Neuronal stem cell (in vitro differentiated cells): ENCODE measurements around the gene WDR59.

Source experiments
- DNase-seq: peaks from one replicate; pipeline ENCODE4 v3.0.0-alpha.2; 2013; ENCODE audit warnings: low spot score
- H2AFZ ChIP-seq: one replicate; pipeline ENCODE4 v1.6.1; 2013; ENCODE audit warnings: mild to moderate bottlenecking, low read length, inconsistent platforms
- H2AK5ac ChIP-seq: 2 replicates; pipeline ENCODE4 v1.6.1; 2013; ENCODE audit warnings: low read depth, mild to moderate bottlenecking, inconsistent platforms, low read length, moderate library complexity, mixed read lengths
- H2BK120ac ChIP-seq: 2 replicates; pipeline ENCODE4 v1.6.1; 2013; ENCODE audit warnings: low read depth, mild to moderate bottlenecking, inconsistent platforms, low read length, moderate library complexity, mixed read lengths
- H2BK12ac ChIP-seq: one replicate; pipeline ENCODE4 v1.6.1; 2013; ENCODE audit warnings: low read length, inconsistent platforms
- H2BK15ac ChIP-seq: 2 replicates; pipeline ENCODE4 v1.6.1; 2013; ENCODE audit warnings: mild to moderate bottlenecking, low read length, inconsistent platforms, mixed read lengths
- H2BK5ac ChIP-seq: one replicate; pipeline ENCODE4 v1.6.1; 2013; ENCODE audit warnings: inconsistent platforms, mild to moderate bottlenecking, low read length, moderate library complexity
- H3K14ac ChIP-seq: one replicate; pipeline ENCODE4 v1.6.1; 2013; ENCODE audit warnings: low read length, inconsistent platforms
- H3K18ac ChIP-seq: 2 replicates; pipeline ENCODE4 v1.6.1; 2013; ENCODE audit warnings: low read length, inconsistent platforms
- H3K23ac ChIP-seq: 2 replicates; pipeline ENCODE4 v1.6.1; 2013; ENCODE audit warnings: low read depth, mild to moderate bottlenecking, mixed read lengths, low read length, inconsistent platforms; ENCODE audit not compliant: poor library complexity
- H3K27ac ChIP-seq: replicated peaks from 3 replicates; pipeline ENCODE4 v1.5.1; 2013; ENCODE audit warnings: low read length, inconsistent platforms
- H3K27me3 ChIP-seq, 3 experiments: 2 replicates each; pipeline ENCODE4 v1.6.1; 2013; ENCODE audit warnings: low read length in 3 of 3, mild to moderate bottlenecking in 2 of 3, inconsistent platforms in 1 of 3, low read depth in 1 of 3, mixed read lengths in 1 of 3, moderate library complexity in 1 of 3; ENCODE audit not compliant: control insufficient read depth in 3 of 3, insufficient read depth in 3 of 3
- H3K36me3 ChIP-seq, 2 donors: replicated peaks in 1 of 2; 2 replicates each; pipeline ENCODE4 v1.6.1; 2013; ENCODE audit warnings: low read length in 2 of 2; ENCODE audit not compliant: control insufficient read depth in 2 of 2, insufficient read depth in 2 of 2
- H3K4ac ChIP-seq: 2 replicates; pipeline ENCODE4 v1.6.1; 2013; ENCODE audit warnings: inconsistent platforms, mild to moderate bottlenecking, low read length, moderate library complexity
- H3K4me1 ChIP-seq, 2 donors: 1 replicate in 1 of 2; 2 replicates in 1 of 2; pipeline ENCODE4 v1.6.1; 2013; ENCODE audit warnings: low read length in 2 of 2, low read depth in 1 of 2; ENCODE audit not compliant: control insufficient read depth in 2 of 2, insufficient read depth in 1 of 2
- H3K4me2 ChIP-seq: one replicate; pipeline ENCODE4 v1.6.1; 2013; ENCODE audit warnings: mild to moderate bottlenecking, low read length, inconsistent platforms; ENCODE audit not compliant: insufficient read depth, poor library complexity, severe bottlenecking
- H3K4me3 ChIP-seq, 2 donors: 2 replicates each; pipeline ENCODE4 v1.5.1; 2013; ENCODE audit warnings: low read length in 2 of 2, mild to moderate bottlenecking in 2 of 2, inconsistent platforms in 1 of 2, moderate library complexity in 1 of 2
- H3K79me1 ChIP-seq: one replicate; pipeline ENCODE4 v1.6.1; 2013; ENCODE audit warnings: low read depth, mild to moderate bottlenecking, inconsistent platforms, low read length, moderate library complexity
- H3K9ac ChIP-seq: one replicate; pipeline ENCODE4 v1.6.1; 2013; ENCODE audit warnings: mild to moderate bottlenecking, low read depth, low read length, inconsistent platforms; ENCODE audit not compliant: poor library complexity
- H3K9me3 ChIP-seq, 2 donors: replicated peaks in 1 of 2; 2 replicates each; pipeline versions ENCODE3 to v1.6.1; 2013; ENCODE audit warnings: low read length in 2 of 2, mild to moderate bottlenecking in 2 of 2, inconsistent platforms in 1 of 2, low read depth in 1 of 2, mixed read lengths in 1 of 2, moderate library complexity in 1 of 2; ENCODE audit not compliant: control insufficient read depth in 2 of 2, insufficient read depth in 1 of 2
- H4K8ac ChIP-seq: one replicate; pipeline ENCODE4 v1.6.1; 2013; ENCODE audit warnings: low read depth, mild to moderate bottlenecking, inconsistent platforms, low read length, moderate library complexity
- H4K91ac ChIP-seq: one replicate; pipeline ENCODE4 v1.6.1; 2013; ENCODE audit warnings: low read length, low read depth, mild to moderate bottlenecking, inconsistent platforms; ENCODE audit not compliant: poor library complexity
- WGBS, 2 donors: extraction: QIAGEN DNeasy Blood & Tissue Kit; methylation state at CpG; one replicate each; pipeline ENCODE4 v1.1.7; 2013; ENCODE audit warnings: missing lambda C conversion rate in 2 of 2, mixed read lengths in 1 of 2; ENCODE audit not compliant: insufficient read length in 2 of 2, insufficient replicate concordance in 1 of 2; ENCODE audit errors: extremely low coverage in 2 of 2; 5-methylcytosine and 5-hydroxymethylcytosine counted together

WDR59 gene

DNA sequence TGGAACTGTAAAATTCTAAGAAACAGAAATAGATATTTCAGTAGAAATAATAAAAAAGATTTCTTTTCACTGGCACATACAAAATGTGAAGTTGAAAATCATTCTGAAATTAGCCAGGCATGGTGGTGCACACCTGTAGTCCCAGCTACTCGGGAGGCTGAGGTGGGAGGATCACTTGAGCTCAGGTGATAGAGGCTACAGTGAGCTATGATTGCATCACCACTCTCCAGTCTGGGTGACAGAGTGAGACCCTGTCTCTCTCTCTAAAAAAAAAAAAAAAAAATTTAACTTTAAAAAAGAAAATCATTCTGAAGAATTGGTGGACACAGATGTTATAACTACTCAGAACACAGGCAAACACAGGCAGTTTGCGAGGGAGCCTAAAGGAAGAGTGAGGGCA is 112.6 kb downstream of the WDR59 start:
- H3K23ac ChIP-seq: no peak overlapping the region
- no peak overlapping the region for H2BK120ac ChIP-seq
- H3K36me3 ChIP-seq: peaks cover 14 to 43% of the 10 kb centered on the region in 2 donors
- H4K91ac ChIP-seq: no peak overlapping the region
- no peak overlapping the region for H3K4ac ChIP-seq
- no peak overlapping the region for H2BK15ac ChIP-seq
- no peak for DNase-seq
- H3K4me3 ChIP-seq: no peak overlapping the region
- H3K9ac ChIP-seq: no peak overlapping the region
- no CpG with 5 or more reads among the region's 2 CpGs for WGBS, 2 donors
- H3K4me1 ChIP-seq: peaks cover 5 to 7% of the 10 kb centered on the region in 2 donors
- H2BK5ac ChIP-seq: no peak overlapping the region
- H3K27me3 ChIP-seq: no peaks in the 10 kb centered on the region
- H3K27ac ChIP-seq: no peak overlapping the region
- H3K79me1 ChIP-seq: no peaks in the 10 kb centered on the region
- H3K4me2 ChIP-seq: no peak overlapping the region
- no peak overlapping the region for H2AK5ac ChIP-seq
- H2AFZ ChIP-seq: no peak overlapping the region
- no peaks in the 10 kb centered on the region for H3K9me3 ChIP-seq
- H3K18ac ChIP-seq: no peak overlapping the region
- no peak overlapping the region for H4K8ac ChIP-seq
- no peak overlapping the region for H3K14ac ChIP-seq
- no peak overlapping the region for H2BK12ac ChIP-seq

DNA sequence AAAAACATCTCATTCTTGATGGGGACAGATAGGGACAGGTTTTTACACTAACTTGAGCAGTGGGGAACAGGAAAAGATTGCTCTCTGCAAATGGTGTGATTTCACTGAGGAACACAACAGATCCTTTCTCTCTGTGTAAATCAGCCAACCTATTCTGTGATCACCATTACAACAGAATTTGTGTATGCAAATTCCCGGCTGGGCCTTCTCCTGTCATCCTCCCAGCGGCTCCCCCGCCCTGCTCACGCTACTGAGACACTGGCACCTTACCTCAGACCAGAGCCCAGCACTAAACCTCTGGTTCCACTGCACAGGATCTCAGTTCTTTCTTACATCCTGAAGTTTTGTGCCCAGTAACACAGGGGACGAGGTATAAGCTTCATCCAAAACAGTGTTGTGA is 113.3 kb downstream of the WDR59 start:
- Histone ChIP-seq H3K4ac (no peak overlapping the region), H3K18ac (no peak overlapping the region), H2BK12ac (no peak overlapping the region), H2BK15ac (no peak overlapping the region), H3K4me3 (no peak overlapping the region), H2AK5ac (no peak overlapping the region), H3K27me3 (no peaks in the 10 kb centered on the region), H2BK5ac (no peak overlapping the region), H3K36me3 (peaks cover 14 to 40% of the 10 kb centered on the region in 2 donors), H3K23ac (no peak overlapping the region), H3K79me1 (no peaks in the 10 kb centered on the region), H4K91ac (no peak overlapping the region), H3K14ac (no peak overlapping the region), H3K4me2 (no peak overlapping the region), H2AFZ (no peak overlapping the region), H2BK120ac (no peak overlapping the region), H3K9me3 (no peaks in the 10 kb centered on the region), H3K9ac (no peak overlapping the region), H3K4me1 (peaks cover 5 to 7% of the 10 kb centered on the region in 2 donors), H3K27ac (no peak overlapping the region), H4K8ac (no peak overlapping the region)
- no CpG with 5 or more reads among the region's 5 CpGs for WGBS, 2 donors
- DNase-seq: no peak

DNA sequence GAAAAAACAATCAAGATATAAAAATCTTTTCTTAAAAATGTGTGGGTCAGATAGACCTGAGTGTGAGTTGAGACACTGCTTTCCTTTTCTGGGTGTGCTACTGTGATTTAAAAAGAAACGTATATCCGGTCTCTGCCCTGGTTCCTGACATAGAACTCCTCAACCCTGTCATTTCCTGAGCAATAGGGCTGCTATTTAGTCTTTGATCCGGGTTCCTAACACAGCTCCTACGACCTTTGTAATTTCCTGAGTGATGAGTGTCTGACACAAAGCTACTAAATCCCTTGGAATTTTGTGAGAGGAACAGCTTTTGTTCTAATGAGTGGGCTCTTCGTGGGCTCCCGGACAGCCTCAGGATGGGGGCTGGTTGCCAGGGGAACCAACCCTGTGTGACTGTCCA is 116.4 kb downstream of the WDR59 start:
- H3K23ac ChIP-seq: no peak overlapping the region
- H2AK5ac ChIP-seq: no peak overlapping the region
- no peak overlapping the region for H2BK5ac ChIP-seq
- H3K14ac ChIP-seq: no peak overlapping the region
- no peaks in the 10 kb centered on the region for H3K9me3 ChIP-seq
- no peak overlapping the region for H4K8ac ChIP-seq
- no peak overlapping the region for H2AFZ ChIP-seq
- no peak overlapping the region for H2BK12ac ChIP-seq
- no peak overlapping the region for H2BK120ac ChIP-seq
- no peaks in the 10 kb centered on the region for H3K79me1 ChIP-seq
- whole genome bisulfite sequencing, 2 donors: no CpG with 5 or more reads among the region's 6 CpGs
- peak; percentile 31 for DNase-seq
- peaks cover 2 to 19% of the 10 kb centered on the region in 2 donors for H3K36me3 ChIP-seq
- H3K27ac ChIP-seq: peak overlapping the region; percentile 59
- H4K91ac ChIP-seq: no peak overlapping the region
- H3K18ac ChIP-seq: no peak overlapping the region
- H3K9ac ChIP-seq: no peak overlapping the region
- no peaks in the 10 kb centered on the region for H3K27me3 ChIP-seq
- H2BK15ac ChIP-seq: no peak overlapping the region
- H3K4ac ChIP-seq: no peak overlapping the region
- H3K4me3 ChIP-seq: no peak overlapping the region
- peaks cover 10 to 13% of the 10 kb centered on the region in 2 donors for H3K4me1 ChIP-seq
- H3K4me2 ChIP-seq: no peak overlapping the region

- Histone ChIP-seq H3K14ac (no peak overlapping the region), H2BK15ac (no peak overlapping the region), H3K27ac (no peak overlapping the region), H4K8ac (no peak overlapping the region), H2AK5ac (no peak overlapping the region), H2BK120ac (no peak overlapping the region), H3K18ac (no peak overlapping the region), H3K4me3 (no peak overlapping the region), H3K4me2 (no peak overlapping the region), H2BK12ac (no peak overlapping the region), H3K4me1 (peaks cover 10 to 13% of the 10 kb centered on the region in 2 donors), H3K27me3 (no peaks in the 10 kb centered on the region), H4K91ac (no peak overlapping the region), H2AFZ (no peak overlapping the region), H3K79me1 (no peaks in the 10 kb centered on the region), H3K9ac (no peak overlapping the region), H3K36me3 (peaks cover 2 to 14% of the 10 kb centered on the region in 2 donors), H3K23ac (no peak overlapping the region), H3K4ac (no peak overlapping the region), H3K9me3 (no peaks in the 10 kb centered on the region), H2BK5ac (no peak overlapping the region)
- DNase-seq: no peak
- WGBS, 2 donors: no CpG with 5 or more reads among the region's 5 CpGs
These were observed 116.9 kb downstream of the WDR59 start for GRCh38 chr16:74868035-74868434.
